Mesodermal cell (in vitro differentiated cells): Measurements from ENCODE around the gene MAGI1.
"Not testable (repeated sequence)": the region's sequence is repeated elsewhere in the genome, so short reads cannot be mapped to it uniquely, and the experiment has no call there.

Source experiments
- H3K27ac ChIP-seq: 2 replicates; pipeline ENCODE4 v1.7.0; 2013; ENCODE audit warnings: mild to moderate bottlenecking, low read depth, low read length, moderate library complexity; ENCODE audit not compliant: severe bottlenecking
- H3K36me3 ChIP-seq: 2 replicates; pipeline ENCODE4 v1.7.1; 2013; ENCODE audit warnings: mild to moderate bottlenecking, low read length, moderate library complexity; ENCODE audit not compliant: control insufficient read depth, insufficient read depth
- H3K4me1 ChIP-seq: one replicate; pipeline ENCODE4 v1.7.1; 2013; ENCODE audit warnings: mild to moderate bottlenecking, low read length; ENCODE audit not compliant: insufficient read depth, control insufficient read depth, poor library complexity, severe bottlenecking
- H3K4me3 ChIP-seq: 2 replicates; pipeline ENCODE4 v1.7.0; 2013; ENCODE audit warnings: low read length, control low read depth, mild to moderate bottlenecking; ENCODE audit not compliant: insufficient read depth, poor library complexity, severe bottlenecking; ENCODE audit errors: extremely low read depth
- H3K9me3 ChIP-seq: 2 replicates; pipeline ENCODE4 v1.7.1; 2013; ENCODE audit warnings: mild to moderate bottlenecking, low read length, moderate library complexity; ENCODE audit not compliant: control insufficient read depth
- WGBS, 2 experiments: methylation state at CpG; one replicate each; pipeline ENCODE4 v1.1.5; 2013; ENCODE audit warnings: missing lambda C conversion rate in 2 of 2; ENCODE audit not compliant: insufficient coverage in 2 of 2; 5-methylcytosine and 5-hydroxymethylcytosine counted together

MAGI1 gene

DNA sequence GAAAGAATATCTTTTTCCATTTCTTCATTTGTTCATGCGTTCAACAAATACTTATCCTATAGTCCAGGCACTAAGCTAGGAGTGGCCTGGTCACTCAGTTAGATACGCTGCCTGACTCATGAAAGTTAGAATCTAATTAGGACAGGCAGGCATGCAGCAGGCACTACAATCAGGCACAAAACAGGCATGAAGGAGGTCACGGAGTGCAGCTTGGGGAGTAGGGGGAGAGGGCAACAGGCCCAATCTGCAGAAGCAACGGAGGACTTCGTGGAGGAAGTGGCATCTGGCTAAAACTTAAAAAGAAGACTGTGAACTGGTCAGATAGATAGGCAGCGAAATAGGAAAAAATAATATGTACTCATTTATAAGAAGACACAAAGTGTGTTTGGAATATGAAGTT is 420.9 kb downstream of the MAGI1 start:
- WGBS, 2 experiments = 69 to 70% methylated on average over 4 of the region's 6 CpGs
- Histone ChIP-seq H3K9me3 (no peaks in the 10 kb centered on the region), H3K36me3 (no peaks in the 10 kb centered on the region), H3K4me1 (peaks cover 34% of the 10 kb centered on the region), H3K4me3 (no peak overlapping the region), H3K27ac (peak overlapping the region; percentile 30)

DNA sequence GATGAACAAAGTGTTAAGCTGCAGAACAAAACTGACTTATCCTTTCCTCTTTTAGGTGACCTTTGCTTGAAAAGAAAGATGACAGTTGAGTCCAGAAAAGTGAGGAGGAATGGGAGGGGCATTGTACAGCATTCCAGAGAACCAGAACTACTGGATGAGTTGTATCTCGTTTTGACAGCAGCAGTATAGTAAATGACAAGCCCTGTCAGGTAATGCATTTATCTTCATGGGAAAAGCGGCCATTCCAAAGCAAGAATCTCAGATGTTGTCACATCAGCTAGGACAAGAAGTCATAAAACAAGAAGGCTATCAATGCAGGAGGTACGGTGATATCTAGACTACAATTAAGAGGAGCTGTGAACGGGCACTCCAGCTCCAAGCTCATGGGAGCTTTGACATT is 421.5 kb downstream of the MAGI1 start:
- Histone ChIP-seq H3K4me3 (no peak overlapping the region), H3K9me3 (no peaks in the 10 kb centered on the region), H3K36me3 (no peaks in the 10 kb centered on the region), H3K4me1 (peaks cover 34% of the 10 kb centered on the region), H3K27ac (peak overlapping the region; percentile 30)
- WGBS, 2 experiments = 90 to 100% methylated on average over 4 of the region's 4 CpGs

DNA sequence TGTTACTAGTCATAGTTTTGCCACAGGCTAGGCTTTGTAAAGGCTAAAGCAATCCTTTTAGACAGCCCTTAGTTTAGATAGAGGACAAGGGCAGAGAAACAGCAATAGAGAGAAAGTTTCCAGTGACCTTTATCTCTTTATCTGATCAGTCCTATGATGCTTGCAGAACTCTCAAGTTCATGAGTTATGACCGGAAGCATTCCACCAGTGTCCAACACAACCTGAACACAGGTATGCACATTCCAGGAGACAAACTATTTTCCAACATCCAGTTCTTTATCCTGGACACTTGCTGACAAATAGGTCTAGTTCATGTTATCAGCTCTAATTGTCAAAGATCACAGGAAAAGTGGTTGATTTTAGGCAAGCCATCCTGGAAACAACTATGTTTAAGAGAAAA is 422.2 kb downstream of the MAGI1 start:
- H3K4me3 ChIP-seq = no peak overlapping the region
- H3K27ac ChIP-seq = no peak overlapping the region
- H3K9me3 ChIP-seq = no peaks in the 10 kb centered on the region
- WGBS, 2 experiments = 89 to 93% methylated on average over 1 of the region's 1 CpG
- no peaks in the 10 kb centered on the region for H3K36me3 ChIP-seq
- H3K4me1 ChIP-seq = peaks cover 34% of the 10 kb centered on the region

DNA sequence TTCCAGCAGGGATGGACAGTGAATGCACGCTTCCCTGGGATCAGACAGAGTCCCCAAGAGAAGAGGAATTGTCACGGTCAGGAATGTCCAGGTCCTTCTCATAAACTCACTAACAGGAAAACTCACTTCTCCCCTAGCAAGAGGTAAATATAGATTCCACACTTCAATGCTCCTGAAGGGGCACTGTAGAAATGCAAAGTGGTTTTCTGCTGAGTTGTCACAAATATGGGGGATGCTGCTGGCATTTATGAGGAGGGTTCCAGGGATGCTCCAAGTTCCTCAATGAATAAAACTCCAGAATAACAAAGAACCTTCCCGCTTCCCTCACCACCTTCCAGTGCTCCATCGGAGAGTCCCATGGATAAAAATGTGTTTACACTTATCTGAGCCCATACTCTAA is 423.4 kb downstream of the MAGI1 start:
- H3K36me3 ChIP-seq = no peaks in the 10 kb centered on the region
- WGBS, 2 experiments = 97 to 100% methylated on average over 1 to 3 of the region's 4 CpGs

DNA sequence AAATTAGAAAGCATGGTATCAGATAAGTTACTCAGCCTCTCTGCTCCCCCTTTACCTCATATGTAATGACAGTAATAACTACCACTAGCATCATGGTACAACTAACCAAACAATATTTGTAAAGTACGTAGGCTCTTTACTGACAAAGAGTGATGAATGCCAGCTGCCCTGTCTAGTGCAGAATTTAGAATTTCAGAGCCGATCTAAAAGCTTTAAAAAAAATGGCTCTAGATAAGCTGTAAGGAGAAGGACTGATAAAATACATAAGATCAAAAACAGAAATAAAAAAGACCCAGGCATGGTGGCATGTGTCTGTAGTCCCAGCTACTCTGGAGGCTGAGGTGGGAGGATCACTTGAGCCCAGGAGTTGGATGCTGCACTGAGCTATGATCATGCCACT is 424.1 kb downstream of the MAGI1 start:
- WGBS, 2 experiments = 33 to 100% methylated on average over 1 to 2 of the region's 2 CpGs

More for the DNA sequence above, 423.4 kb downstream of the MAGI1 start:
- no peak overlapping the region for H3K4me3 ChIP-seq
- H3K9me3 ChIP-seq = no peaks in the 10 kb centered on the region
- no peak overlapping the region for H3K27ac ChIP-seq
- H3K4me1 ChIP-seq = peaks cover 34% of the 10 kb centered on the region

DNA sequence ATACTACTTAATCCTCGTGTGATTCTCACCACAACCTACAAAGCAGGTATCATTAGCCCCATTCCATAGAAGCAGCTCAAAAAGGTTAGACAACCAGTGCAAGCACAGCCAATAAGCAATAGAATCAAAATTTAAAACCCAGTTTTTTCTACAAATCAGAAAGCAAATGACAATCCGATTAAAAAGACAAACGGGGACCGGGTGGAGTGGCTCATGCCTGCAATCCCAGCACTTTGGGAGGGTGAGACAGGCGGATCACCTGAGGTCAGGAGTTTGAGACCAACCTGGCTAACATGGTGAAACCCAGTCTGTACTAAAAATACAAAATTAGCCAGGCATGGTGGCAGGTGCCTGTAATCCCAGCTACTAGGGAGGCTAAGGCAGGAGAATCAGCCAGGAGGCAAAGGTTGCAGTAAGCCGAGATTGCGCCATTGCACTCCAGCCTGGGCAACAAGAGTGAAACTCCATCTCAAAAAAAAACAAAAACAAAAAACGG is 430.7 kb downstream of the MAGI1 start:
- not testable (repeated sequence) for H3K36me3 ChIP-seq, H3K4me3 ChIP-seq, H3K27ac ChIP-seq, H3K9me3 ChIP-seq
- H3K4me1 ChIP-seq = peaks cover 33% of the 10 kb centered on the region
- WGBS, 2 experiments = 85 to 96% methylated on average over 2 to 7 of the region's 8 CpGs

More for the DNA sequence above, 424.1 kb downstream of the MAGI1 start:
- no peaks in the 10 kb centered on the region for H3K36me3 ChIP-seq
- H3K4me1 ChIP-seq = peaks cover 28% of the 10 kb centered on the region
- H3K9me3 ChIP-seq = no peaks in the 10 kb centered on the region
- no peak overlapping the region for H3K4me3 ChIP-seq
- no peak overlapping the region for H3K27ac ChIP-seq

DNA sequence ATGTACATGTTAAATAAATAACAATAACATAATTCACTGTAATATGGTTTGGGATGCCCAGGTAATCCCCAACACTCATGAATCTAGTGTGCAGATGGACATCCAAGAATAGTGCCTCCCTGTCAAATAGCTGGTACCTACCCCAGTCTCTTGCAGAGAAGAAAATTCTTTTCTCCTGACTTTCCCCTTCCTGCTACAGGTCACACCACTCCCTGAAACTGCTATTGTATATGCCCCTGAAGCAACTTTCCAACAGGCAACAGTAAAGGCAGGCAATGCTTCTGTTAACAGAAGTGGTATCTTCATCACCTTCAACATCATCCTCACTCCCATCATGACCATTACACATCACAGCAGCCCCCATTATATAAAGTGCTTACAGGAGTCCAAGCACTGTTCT is 431.6 kb downstream of the MAGI1 start:
- Histone ChIP-seq H3K4me3 (no peak overlapping the region), H3K4me1 (peaks cover 33% of the 10 kb centered on the region), H3K27ac (no peak overlapping the region), H3K9me3 (no peaks in the 10 kb centered on the region), H3K36me3 (no peaks in the 10 kb centered on the region)

DNA sequence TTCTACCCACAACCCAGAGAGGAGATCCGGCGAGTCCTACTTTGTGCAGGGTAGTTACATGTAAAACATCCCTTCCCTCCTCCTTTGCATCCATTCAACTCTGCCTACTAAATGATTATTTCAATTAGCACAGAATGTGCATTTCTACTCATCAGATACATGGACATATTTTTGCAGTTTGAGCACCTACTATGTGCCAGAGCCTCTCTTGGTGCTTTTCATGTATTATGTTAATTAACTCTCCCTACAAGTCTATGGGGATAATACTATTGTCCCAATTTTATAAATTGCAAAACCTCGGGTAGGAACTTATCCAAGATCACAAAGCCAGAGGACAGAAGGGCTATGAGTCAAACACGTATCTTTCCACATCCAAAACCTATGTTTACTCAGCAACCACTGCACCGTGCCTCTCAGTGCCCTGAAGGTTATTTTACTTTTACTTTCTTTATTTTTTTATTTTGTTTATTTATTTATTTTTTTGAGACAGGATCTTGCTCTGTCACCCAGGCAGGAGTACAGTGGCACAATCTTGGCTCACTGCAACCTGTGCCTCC is 432.8 kb downstream of the MAGI1 start:
- H3K27ac ChIP-seq = no peak overlapping the region
- 83 to 94% methylated on average over 2 of the region's 5 CpGs for WGBS, 2 experiments
- H3K36me3 ChIP-seq = no peaks in the 10 kb centered on the region
- no peak overlapping the region for H3K4me3 ChIP-seq
- peaks cover 33% of the 10 kb centered on the region for H3K4me1 ChIP-seq
- H3K9me3 ChIP-seq = no peaks in the 10 kb centered on the region

DNA sequence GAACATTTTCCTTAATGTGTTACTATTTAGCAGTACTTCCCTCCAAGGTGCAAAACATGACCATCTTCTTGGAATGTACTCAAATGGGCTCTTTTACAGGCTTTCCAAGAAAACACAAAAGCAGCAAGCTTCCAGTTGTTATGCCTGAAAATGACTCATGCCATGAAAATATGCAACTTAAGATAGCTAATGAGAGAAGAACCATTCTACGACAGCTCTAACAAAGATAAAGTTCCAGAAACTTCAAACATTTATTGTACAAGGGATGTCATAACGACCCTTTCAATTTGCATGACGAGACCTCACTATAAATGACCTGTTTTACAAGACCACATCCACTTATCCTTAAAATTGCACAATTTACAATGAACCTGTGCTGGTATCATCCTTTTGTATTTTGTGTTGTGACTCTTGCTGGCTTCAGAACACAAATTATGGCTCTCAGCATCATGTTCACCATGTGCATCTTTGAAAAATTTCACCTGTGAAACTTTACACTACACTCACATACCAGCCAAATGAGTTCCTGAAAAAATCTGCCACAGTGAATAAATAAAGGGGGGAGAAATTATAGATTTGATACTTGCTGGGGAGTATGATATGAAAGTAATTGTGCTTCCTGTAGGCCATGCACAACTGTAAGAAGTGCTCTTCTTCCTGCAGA is 433.7 kb downstream of the MAGI1 start:
- Histone ChIP-seq H3K9me3 (no peaks in the 10 kb centered on the region), H3K27ac (no peak overlapping the region), H3K4me3 (no peak overlapping the region), H3K4me1 (peaks cover 33% of the 10 kb centered on the region), H3K36me3 (no peaks in the 10 kb centered on the region)
- WGBS, 2 experiments = 80 to 85% methylated on average over 2 of the region's 3 CpGs

DNA sequence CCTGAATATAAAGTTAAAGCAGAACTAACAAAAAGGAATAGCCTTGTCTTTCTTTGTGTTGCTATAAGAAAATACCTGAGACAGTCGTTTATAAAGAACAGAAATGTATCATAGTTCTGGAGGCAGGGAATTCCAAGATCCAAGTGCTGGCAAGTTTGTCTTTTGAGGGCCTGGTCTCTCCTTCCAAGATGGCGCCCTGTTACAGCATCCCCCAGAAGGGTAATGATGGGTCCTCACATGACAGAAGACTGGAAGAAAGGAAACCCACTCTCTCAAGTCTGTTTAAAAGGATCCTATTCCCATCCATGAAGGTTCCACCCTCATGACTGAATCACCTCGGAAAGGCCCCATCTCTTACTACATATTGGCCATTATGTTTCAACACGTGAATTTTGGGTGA is 435.1 kb downstream of the MAGI1 start:
- H3K4me1 ChIP-seq = peaks cover 34% of the 10 kb centered on the region
- H3K9me3 ChIP-seq = no peaks in the 10 kb centered on the region
- H3K27ac ChIP-seq = no peak overlapping the region
- H3K4me3 ChIP-seq = no peak overlapping the region
- 96% methylated on average over 2 of the region's 4 CpGs; no CpG with 5 or more reads in 1 of the 2 experiments for WGBS, 2 experiments
- H3K36me3 ChIP-seq = no peaks in the 10 kb centered on the region

DNA sequence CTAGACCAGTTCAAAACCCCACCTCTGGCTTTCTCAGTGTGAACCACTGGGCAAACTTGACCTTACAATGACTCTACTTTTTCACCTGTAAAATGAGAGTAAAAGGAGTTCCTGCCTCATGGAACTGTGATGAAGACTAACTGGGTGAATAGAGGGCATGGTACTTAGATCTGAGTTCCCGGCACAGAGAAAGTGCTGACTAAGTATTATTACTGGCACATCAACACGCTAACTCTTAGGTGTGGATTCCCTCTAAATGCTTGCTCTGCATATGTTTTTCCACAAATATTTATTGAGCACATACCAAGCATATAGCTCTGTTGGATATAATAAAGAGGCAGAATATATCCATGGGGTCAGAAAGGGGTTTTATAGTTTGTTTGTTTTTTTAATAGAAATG is 437.8 kb downstream of the MAGI1 start:
- Histone ChIP-seq H3K36me3 (no peaks in the 10 kb centered on the region), H3K4me3 (no peak overlapping the region), H3K4me1 (peaks cover 23% of the 10 kb centered on the region), H3K9me3 (no peaks in the 10 kb centered on the region), H3K27ac (no peak overlapping the region)
- WGBS, 2 experiments = 100% methylated on average over 1 of the region's 2 CpGs; no CpG with 5 or more reads in 1 of the 2 experiments
